GM23248 (cell line): Measurements from ENCODE around the gene AKAP13.

Source experiments
- EZH2 ChIP-seq: fragments of 200-600 bp; sonication (generic); IDR thresholded peaks from 2 replicates; pipeline ENCODE4 v1.6.1; 2018; ENCODE audit warnings: antibody characterized with exemption, mild to moderate bottlenecking; ENCODE audit not compliant: insufficient read depth, poor library complexity, severe bottlenecking
- EZH2phosphoT487 ChIP-seq: fragments of 200-600 bp; sonication (generic); IDR thresholded peaks from 2 replicates; pipeline ENCODE4 v1.6.1; 2018; ENCODE audit warnings: antibody characterized with exemption, moderate library complexity, mild to moderate bottlenecking, low read depth; ENCODE audit not compliant: insufficient read depth

GRCh38 chr15:85672332-85673084 is 292.1 kb downstream of the AKAP13 start:
- TF ChIP-seq EZH2 (no peak), EZH2phosphoT487 (no peak)
